Measurements from ENCODE around the gene MYL5. TPM values are rescaled to one million over a fixed set of nuclear protein-coding genes. Genes with fewer than 3 reads are reported as not detected.
"Not testable (repeated sequence)": the region's sequence is repeated elsewhere in the genome, so short reads cannot be mapped to it uniquely, and the experiment has no call there.

The MYL5 gene
- total RNA-seq, 2 donors from 2014 or later: 14.0 to 14.5 TPM

DNA sequence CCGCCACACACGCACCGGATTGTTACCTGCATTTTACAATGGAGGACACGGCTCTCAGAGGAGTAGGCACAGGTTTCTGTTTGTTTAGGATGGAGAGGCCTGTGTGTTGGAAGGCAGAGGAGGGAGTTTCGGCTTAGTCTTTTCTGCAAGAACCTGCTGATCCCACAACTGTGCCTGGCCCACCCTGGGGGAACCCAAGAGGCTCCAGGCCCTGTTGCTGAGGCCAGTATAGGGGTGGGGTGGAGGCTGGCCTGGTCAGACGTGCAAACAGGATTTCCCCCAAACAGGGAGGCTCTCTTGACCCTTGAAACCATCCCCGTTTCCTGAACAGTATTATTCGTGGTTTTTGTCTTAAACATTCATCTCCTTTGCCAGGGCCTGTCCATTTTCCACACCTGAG, 15.4 kb downstream of the MYL5 start:
- Mint-ChIP-seq H3K9me3 (no peaks in the 10 kb centered on the region), H3K4me3 (no peak overlapping the region), H3K27me3 (peaks cover 6% of the 10 kb centered on the region), H3K36me3 (ENCODE audit: low read depth) (no peaks in the 10 kb centered on the region), H3K27ac (no peak overlapping the region), H3K4me1 (no peaks in the 10 kb centered on the region)
- ATAC-seq (replicated peaks): no peak

DNA sequence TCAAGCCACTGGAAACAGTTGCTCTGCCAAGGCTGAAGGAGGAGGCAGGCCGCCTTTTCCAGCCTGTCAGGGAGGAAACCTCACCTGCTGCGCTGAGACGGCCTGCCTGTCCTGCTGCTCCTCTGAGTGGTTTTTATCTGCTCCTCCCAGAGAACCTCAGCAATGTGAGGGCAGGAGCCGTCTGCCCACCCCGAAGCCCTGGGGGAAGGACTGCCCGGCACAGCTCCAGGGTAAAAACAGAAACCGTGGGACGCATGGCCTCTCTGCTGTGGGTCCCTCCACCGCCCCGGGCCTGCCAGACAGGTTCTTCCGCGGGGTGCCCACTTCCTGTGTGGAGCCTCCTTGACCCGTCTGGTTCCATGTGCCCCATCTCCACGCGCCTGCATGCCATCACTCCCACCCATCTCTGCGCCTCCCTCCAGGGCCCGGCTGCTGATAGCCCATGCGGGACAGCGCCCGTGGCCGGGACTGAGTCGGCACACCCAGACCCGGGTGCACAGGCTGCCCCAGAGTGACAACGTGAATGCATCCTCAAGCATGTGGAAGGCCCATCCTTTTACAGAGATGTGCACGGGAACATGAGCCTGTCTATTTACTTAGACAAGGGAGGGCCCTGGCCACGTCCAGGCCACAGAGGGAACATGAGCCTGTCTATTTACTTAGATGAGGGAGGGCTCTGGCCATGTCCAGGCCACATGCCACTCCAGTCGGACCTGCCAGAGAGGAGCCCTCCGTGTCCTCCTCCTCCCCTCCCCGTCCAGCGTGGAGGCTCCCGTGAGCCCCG, 18.6 kb downstream of the MYL5 start:
- no peaks in the 10 kb centered on the region for H3K27me3 Mint-ChIP-seq
- ATAC-seq (replicated peaks): no peak

DNA sequence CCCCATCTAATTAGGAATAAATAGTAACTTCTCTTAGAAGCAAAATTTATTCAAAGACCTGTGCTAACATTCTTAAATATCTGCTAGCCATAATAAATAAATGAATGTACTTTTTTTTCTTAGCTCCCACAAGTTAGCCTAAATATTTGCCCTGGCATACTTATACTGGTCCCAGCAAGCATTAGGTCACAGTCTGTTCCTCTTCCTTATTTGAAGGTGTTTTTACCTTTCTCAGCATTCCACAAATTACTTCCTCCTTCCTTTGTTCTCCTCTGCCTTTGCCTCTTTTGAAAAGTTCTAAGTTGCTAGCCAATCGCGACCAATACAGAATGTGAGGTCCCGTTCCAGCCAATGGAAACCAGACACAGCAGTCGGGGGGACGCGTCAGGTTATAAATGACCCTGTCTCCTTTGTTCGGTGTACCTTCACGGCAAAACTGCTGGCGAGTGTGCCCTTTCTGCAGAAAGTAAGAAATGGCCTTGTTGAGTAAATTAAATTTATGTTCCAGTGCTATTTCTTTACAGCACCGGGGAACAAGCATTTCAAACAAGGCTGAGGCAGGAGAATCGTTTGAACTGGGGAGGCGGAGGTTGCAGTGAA, 20.1 kb downstream of the MYL5 start:
- H3K9me3 Mint-ChIP-seq; ATAC-seq (replicated peaks); H3K27me3 Mint-ChIP-seq; H3K4me3 Mint-ChIP-seq; H3K27ac Mint-ChIP-seq; H3K4me1 Mint-ChIP-seq; H3K36me3 Mint-ChIP-seq (ENCODE audit: low read depth): not testable (repeated sequence)

More for the DNA sequence above, 18.6 kb downstream of the MYL5 start:
- Mint-ChIP-seq H3K36me3 (ENCODE audit: low read depth) (no peaks in the 10 kb centered on the region), H3K9me3 (no peaks in the 10 kb centered on the region), H3K4me1 (no peaks in the 10 kb centered on the region), H3K27ac (no peak overlapping the region), H3K4me3 (no peak overlapping the region)

DNA sequence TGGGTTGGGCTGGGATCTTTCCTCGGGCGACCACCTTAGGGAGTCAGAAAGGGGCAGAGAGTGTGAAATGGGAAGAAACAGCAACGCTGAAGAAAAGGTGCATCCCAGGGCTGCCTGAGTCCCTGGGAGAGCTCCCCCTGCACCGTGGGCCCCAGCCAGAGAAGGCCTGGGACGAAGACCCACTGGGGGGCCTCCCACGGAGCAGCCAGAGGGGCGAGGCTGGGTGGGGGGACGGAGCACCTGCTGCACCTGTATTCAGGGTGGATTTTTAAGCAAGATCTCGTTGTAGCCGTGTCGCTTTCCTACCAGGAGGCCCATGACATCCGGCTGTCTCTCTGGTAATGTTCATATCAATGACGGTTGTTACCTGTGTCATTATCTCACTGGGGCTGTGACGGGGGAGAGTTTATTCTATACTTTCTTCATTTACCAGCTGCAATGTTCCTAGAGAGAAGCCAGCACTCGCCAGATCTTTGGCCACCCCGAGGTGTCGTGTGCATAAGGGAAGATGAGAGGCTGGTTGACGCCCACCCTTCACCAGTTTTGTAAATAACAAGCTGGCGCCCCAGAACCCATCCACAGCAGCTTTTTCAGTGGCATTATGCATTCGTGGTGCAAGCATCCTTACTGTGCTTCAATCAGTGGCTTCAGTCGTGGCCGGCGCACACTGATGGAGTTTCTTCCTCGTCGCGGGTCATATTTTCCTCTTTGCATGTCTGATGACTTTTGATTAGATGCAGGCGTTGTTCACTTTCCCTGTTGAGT, 25.7 kb downstream of the MYL5 start:
- Mint-ChIP-seq H3K36me3 (ENCODE audit: low read depth) (no peaks in the 10 kb centered on the region), H3K4me1 (peaks cover 5% of the 10 kb centered on the region), H3K27me3 (no peaks in the 10 kb centered on the region), H3K9me3 (no peaks in the 10 kb centered on the region), H3K27ac (peak overlapping the region; percentile 71), H3K4me3 (peak overlapping the region; percentile 53)
- ATAC-seq (replicated peaks): no peak

DNA sequence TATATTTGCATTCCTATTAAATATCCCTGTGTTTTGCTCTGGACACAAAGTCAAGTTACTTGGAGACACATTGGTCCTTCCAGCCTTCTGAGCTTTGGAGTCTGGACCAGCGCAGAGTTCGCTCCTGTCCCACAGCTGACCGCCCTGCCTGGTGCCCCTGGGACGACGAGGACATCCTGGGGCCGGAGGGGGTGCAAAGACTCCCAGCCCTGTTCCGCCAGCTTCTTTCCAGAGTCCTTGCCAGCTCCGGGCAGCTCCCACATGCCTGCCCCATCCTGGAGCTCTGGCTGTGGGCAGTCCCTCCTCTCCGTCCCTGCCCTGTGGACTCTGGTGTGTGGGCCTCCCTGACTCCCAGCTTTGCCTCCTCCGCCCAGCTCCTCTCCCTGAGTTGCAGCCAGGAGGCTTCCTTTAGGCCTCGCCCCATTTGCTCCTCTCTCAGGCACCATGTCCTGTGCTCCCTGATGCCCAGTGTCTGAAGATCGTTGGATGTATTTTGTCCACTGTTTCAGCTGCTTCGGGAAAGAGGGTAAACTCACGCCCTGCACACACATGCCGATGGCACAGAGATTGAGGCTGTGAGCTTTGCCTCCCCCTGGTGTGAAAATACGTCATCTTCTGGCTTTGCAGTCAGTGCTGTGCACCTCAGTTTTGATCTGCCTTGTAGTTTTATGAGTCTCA, 26.4 kb downstream of the MYL5 start:
- Mint-ChIP-seq H3K4me1 (peaks cover 5% of the 10 kb centered on the region), H3K9me3 (no peaks in the 10 kb centered on the region), H3K36me3 (ENCODE audit: low read depth) (no peaks in the 10 kb centered on the region), H3K27me3 (no peaks in the 10 kb centered on the region), H3K27ac (peak overlapping the region; percentile 46), H3K4me3 (peak overlapping the region; percentile 11)
- no peak for ATAC-seq (replicated peaks)

DNA sequence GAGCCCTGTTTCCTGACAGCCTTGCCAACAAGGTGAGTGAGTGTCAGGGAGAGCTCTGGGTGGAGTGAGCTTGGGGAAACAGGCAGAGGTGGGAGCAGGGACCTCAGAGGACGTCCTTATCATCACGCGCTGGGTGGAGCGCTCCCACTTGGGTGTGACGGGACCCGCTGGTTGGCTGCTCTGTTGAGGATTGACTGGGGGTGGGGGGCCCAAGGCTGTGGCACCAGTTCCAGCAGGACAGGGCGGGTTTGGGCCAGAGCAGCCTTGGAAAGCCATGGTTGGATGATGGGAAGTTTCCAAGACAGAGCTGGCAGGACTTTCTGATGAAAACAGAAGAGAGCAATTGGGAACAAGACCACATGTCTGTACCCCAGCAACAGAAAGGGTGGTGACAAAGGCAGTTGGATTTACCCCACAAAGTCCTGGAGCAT, 28.3 kb downstream of the MYL5 start:
- H3K27me3 Mint-ChIP-seq: no peaks in the 10 kb centered on the region
- H3K27ac Mint-ChIP-seq: no peak overlapping the region
- H3K4me3 Mint-ChIP-seq: no peak overlapping the region
- H3K9me3 Mint-ChIP-seq: no peaks in the 10 kb centered on the region
- ATAC-seq (replicated peaks): no peak
- H3K4me1 Mint-ChIP-seq: peaks cover 5% of the 10 kb centered on the region
- H3K36me3 Mint-ChIP-seq (ENCODE audit: low read depth): no peaks in the 10 kb centered on the region

DNA sequence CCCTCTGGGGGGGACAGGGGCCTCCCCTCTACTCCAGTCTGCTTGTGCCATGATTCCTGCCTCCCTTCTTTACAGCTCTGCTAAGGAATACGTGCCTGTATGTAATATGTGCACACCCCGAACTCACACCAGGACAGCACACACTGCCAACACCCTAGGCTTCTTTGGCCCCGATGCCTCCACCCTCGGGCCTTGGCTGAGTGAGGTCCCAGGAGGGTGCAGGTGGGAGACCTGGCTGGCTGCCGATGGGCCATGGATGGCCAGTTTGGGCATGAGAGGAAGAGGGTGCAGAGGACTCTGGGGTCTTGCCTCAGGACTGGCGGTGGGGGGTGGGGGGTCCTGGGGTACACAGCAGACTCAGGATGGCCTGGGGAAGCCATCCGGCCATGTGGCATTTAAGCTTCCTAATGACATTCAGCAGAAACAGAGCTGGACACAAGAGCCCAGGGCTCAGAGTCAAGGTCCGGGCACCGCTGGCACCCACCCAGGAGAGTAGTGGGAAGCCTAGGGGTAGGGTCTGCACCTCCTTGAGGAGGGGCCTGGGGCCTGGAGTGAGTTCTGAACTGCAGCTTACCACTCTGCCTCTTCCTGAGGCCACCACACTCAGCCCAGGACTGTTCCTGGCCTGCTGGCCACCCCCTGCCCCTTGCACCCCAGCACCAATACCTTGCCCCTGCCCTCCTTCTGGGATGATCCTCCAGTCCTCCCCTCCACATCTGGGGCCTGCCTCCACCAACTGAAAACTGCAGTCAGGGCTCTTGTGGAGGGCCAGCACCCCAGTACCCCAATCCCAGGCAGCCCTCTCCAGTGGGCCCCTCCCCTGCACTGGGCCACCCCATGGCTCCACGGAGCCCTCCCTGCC, 29.2 kb downstream of the MYL5 start:
- ATAC-seq (replicated peaks): no peak
- H3K4me3 Mint-ChIP-seq: no peak overlapping the region
- H3K36me3 Mint-ChIP-seq (ENCODE audit: low read depth): no peaks in the 10 kb centered on the region
- peaks cover 5% of the 10 kb centered on the region for H3K4me1 Mint-ChIP-seq
- H3K27me3 Mint-ChIP-seq: no peaks in the 10 kb centered on the region
- H3K9me3 Mint-ChIP-seq: no peaks in the 10 kb centered on the region
- H3K27ac Mint-ChIP-seq: no peak overlapping the region

DNA sequence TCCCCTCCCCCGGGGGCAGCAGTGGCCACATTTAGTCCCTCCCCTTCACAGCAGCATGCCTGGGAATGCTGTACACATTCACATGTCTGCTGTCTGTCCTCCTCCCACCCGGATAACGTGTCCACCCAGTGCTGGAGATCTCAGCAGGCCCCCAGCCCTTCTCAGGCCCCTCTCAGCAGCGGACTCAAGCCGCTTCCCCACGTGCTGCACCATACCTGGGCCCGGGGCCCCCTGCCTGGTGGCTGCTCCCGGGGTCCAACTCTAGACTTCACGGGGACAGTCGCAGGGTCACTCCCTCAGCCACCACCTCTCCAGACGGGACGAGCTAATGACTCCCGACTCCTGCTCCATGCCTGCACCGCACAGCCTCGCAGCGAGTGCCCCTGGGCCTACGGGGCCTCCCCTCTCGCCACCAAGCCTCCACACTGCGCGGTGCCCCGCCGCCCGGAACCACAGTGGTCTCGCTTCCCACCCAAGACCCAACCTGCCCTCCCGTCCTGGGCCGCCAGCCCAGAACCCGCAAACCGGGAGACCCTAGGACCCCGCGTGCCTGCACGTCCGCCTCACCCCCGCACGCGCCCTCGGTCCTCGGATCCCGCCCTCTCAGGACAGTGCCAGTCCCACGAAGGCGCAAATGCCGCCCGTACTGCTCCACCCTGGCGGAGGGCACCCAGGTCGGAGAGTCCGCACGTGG, 30.0 kb downstream of the MYL5 start:
- H3K4me3 Mint-ChIP-seq: peak overlapping the region; percentile 81

DNA sequence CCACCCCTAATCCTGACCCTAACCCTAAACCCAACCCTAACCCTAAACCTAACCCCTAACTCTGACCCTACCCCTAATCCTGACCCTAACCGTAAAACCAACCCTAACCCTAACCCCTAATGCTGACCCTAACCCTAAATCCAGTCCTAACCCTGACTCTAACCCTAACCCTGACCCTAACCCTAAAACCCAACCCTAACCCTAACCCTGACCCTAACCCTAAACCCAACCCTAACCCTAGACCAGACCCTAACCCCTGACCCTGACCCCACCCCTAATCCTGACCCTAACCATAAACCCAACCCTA, 30.6 kb downstream of the MYL5 start:
- H3K4me1 Mint-ChIP-seq: peaks cover 10% of the 10 kb centered on the region
- no peaks in the 10 kb centered on the region for H3K9me3 Mint-ChIP-seq
- no peak for ATAC-seq (replicated peaks)
- H3K4me3 Mint-ChIP-seq: peak overlapping the region; percentile 81
- H3K36me3 Mint-ChIP-seq (ENCODE audit: low read depth): no peaks in the 10 kb centered on the region
- peak overlapping the region; percentile 88 for H3K27ac Mint-ChIP-seq
- H3K27me3 Mint-ChIP-seq: no peaks in the 10 kb centered on the region

More for the DNA sequence above, 30.0 kb downstream of the MYL5 start:
- Mint-ChIP-seq H3K4me1 (peaks cover 10% of the 10 kb centered on the region), H3K9me3 (no peaks in the 10 kb centered on the region), H3K27ac (no peak overlapping the region), H3K36me3 (ENCODE audit: low read depth) (no peaks in the 10 kb centered on the region), H3K27me3 (no peaks in the 10 kb centered on the region)
- ATAC-seq (replicated peaks): no peak

DNA sequence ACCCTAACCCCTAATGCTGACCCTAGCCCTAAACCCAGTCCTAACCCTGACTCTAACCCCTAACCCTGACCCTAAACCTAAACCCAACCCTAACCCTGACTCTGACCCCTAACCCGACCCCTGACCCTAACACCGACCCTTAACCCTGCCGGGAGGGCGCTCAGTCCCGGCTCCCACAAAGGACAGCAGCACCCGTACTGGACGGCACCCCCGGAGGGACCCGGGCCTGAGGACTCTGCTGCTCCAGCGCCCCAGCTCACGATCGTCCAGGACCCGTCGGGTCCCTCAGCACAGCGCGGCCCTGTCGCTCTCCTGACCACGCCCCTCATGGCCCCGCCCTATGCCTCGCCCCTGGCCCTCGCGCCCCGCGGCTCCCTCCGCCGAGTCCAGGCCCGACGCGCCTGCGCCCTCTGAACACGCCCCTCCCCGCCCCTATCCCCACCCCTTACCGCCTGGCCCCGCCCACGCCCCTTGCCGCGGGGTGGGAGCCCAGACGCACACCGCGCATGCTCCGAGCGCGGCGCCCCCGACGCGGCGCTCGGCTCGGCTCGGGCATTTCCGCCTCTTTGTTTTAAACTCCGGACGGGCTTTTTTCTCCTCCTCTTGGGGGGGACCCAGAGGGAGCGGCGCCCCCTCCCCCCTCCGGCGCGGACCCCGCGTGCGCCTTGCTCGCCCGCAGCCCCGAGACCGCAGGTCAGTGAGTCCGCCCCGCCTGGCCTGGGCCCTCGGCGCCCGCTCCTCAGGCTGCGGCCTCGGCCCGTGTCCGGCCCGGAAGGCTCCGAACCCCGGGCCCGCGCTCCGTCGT, 31.1 kb downstream of the MYL5 start, which contains the start of gene PCGF3:
Gene PCGF3 (plus strand): TSS at position 555 of the 805 bp plus-strand sequence. CDS start 27,849 bp downstream, outside the sequence.
- H3K4me3 Mint-ChIP-seq: peak within 1 kb of the TSS; percentile 81
- H3K27ac Mint-ChIP-seq: peak within 1 kb of the TSS; percentile 88
- peak; percentile 99 for ATAC-seq (replicated peaks)
- H3K4me1 Mint-ChIP-seq: peaks cover 15% of the 10 kb centered on the region
- no peaks in the 10 kb centered on the region for H3K27me3 Mint-ChIP-seq
- H3K9me3 Mint-ChIP-seq: no peaks in the 10 kb centered on the region
- H3K36me3 Mint-ChIP-seq (ENCODE audit: low read depth): peaks cover 5% of the 10 kb centered on the region

DNA sequence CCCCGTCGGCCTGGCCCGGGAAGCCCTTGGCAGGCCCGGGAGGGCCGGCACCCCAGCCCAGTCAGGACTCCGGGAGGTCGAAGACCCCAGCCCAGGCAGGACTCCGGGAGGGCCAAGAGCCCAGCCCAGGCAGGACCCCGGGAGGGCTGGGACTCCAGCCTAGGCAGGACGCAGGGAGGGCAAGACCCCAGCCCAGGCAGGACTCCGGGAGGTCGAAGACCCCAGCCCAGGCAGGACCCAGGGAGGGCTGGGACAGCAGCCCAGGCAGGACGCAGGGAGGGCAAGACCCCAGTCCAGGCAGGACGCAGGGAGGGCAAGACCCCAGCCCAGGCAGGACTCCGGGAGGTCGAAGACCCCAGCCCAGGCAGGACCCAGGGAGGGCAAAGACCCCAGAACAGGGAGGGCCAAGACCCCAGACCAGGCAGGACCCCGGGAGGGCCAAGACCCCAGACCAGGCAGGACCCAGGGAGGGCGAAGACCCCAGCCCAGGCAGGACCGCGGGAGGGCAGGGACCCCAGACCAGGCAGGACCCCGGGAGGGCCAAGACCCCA, 31.8 kb downstream of the MYL5 start:
- H3K4me1 Mint-ChIP-seq: peaks cover 17% of the 10 kb centered on the region
- ATAC-seq (replicated peaks); H3K27me3 Mint-ChIP-seq; H3K27ac Mint-ChIP-seq; H3K36me3 Mint-ChIP-seq (ENCODE audit: low read depth); H3K9me3 Mint-ChIP-seq; H3K4me3 Mint-ChIP-seq: not testable (repeated sequence)

DNA sequence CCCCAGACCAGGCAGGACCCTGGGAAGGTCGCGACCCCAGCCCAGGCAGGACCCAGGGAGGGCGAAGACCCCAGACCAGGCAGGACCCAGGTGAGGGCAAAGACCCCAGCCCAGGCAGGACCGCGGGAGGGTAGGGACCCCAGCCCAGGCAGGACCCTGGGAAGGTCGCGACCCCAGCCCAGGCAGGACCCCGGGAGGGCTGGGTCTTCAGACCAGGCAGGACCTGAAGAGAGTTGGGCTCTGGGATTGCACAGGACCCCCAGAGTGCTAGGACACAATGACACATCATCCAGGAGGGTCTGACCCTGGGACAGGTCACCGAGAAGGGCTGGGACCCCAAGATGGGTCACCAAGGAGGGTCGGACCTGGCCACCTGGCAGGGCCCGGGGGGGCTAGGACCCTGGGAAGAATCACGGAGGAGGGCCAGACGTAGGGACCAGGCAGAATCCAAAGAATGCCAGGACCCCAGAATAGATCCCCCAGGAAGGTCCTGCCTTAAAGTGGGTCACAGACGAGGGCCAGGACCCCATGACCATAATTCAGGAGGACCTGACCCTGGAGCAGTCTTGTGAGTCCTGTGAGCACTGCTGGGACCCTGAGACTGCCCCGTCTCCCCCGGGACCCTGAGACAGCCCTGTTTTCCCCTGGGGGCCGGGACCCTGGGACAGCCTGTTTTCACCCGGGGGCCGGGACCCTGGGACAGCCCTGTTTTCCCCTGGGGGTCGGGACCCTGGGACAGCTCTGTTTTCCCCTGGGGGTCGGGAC, 32.7 kb downstream of the MYL5 start:
- peaks cover 8% of the 10 kb centered on the region for H3K36me3 Mint-ChIP-seq (ENCODE audit: low read depth)
- H3K9me3 Mint-ChIP-seq: no peaks in the 10 kb centered on the region
- ATAC-seq (replicated peaks): no peak
- H3K27me3 Mint-ChIP-seq: no peaks in the 10 kb centered on the region
- H3K4me3 Mint-ChIP-seq: no peak overlapping the region
- peaks cover 17% of the 10 kb centered on the region for H3K4me1 Mint-ChIP-seq
- H3K27ac Mint-ChIP-seq: no peak overlapping the region

Data from activated T-helper 17 cell treated with anti-CD3 and anti-CD28 coated beads, Interleukin-2, amount 50 U/mL, for 72 hours (primary cell).